ENCODE measurements around the gene CD28. TPM values are rescaled to one million over a fixed set of nuclear protein-coding genes. Genes with fewer than 3 reads are reported as not detected.
A peak's percentile ranks its signal among the peaks of the same experiment; 100 is the strongest.

CD28 gene
- total RNA-seq, 2 experiments from 2014 or later: 128 to 130 TPM

- Histone ChIP-seq H3K27ac (ENCODE audit: low read depth in 1 of 2, low read length in 2 of 2) (peak overlapping the region; percentile 82 to 92), H3K4me3 (ENCODE audit: low read length) (peak overlapping the region; percentile 81), H3K9me3 (ENCODE audit: control insufficient read depth in 1 of 2, insufficient read depth in 1 of 2, low read length in 2 of 2) (no peaks in the 10 kb centered on the region), H3K27me3 (ENCODE audit: control insufficient read depth in 1 of 2, insufficient read depth in 2 of 2, low read length in 2 of 2) (no peaks in the 10 kb centered on the region), H3K4me1 (ENCODE audit: insufficient read depth, low read length) (peaks cover 41% of the 10 kb centered on the region), H3K36me3 (ENCODE audit: insufficient read depth, low read length) (peaks cover 28% of the 10 kb centered on the region)
- CTCF ChIA-PET: interaction anchor here (2.6 to 3.3 kb wide), 2 partner anchors 32 to 106 kb away, joined by 7 to 19 read pairs; no protein-coding TSS in a partner anchor
- peaks cover 71% of the 10 kb centered on the region for H3K4me1 Mint-ChIP-seq (ENCODE audit: low read depth)
- H3K27ac Mint-ChIP-seq: peak overlapping the region; percentile 92
- DNase-seq (peak in 3 of 14 experiments; percentile 7 to 36 (median 34)), ATAC-seq (ENCODE audit: poor library complexity) (no peak)
- intact Hi-C loops (cut with DNase I, micrococcal nuclease): loop anchor here (5.0 kb wide), 3 partner anchors 33 to 177 kb away; no protein-coding TSS in a partner anchor
- H3K27me3 Mint-ChIP-seq: no peaks in the 10 kb centered on the region
- peaks cover 82% of the 10 kb centered on the region for H3K36me3 Mint-ChIP-seq (ENCODE audit: low read depth)
- H3K4me3 Mint-ChIP-seq: peak overlapping the region; percentile 90
- POLR2A ChIA-PET: interaction anchor here (0.7 to 19.9 kb wide), 7 partner anchors 10 to 175 kb away, joined by 3 to 621 read pairs (median 6); no protein-coding TSS in a partner anchor
- no peaks in the 10 kb centered on the region for H3K9me3 Mint-ChIP-seq
- TF ChIP-seq CTCF (IDR thresholded peaks at IDR 0.05): no peak
Observed at GRCh38 chr2:203708846-203709396, 2.5 kb downstream of the CD28 start.

GRCh38 chr2:203709416-203710040 lies 3.1 kb downstream of the CD28 start:
- ChIA-PET POLR2A (interaction anchor here (1.0 to 19.9 kb wide), 9 partner anchors 10 to 175 kb away, joined by 3 to 621 read pairs (median 6); no protein-coding TSS in a partner anchor), CTCF (interaction anchor here (2.6 to 3.3 kb wide), 2 partner anchors 31 to 106 kb away, joined by 7 to 19 read pairs; no protein-coding TSS in a partner anchor)
- Histone ChIP-seq H3K9me3 (ENCODE audit: control insufficient read depth in 1 of 2, insufficient read depth in 1 of 2, low read length in 2 of 2) (no peaks in the 10 kb centered on the region), H3K27me3 (ENCODE audit: control insufficient read depth in 1 of 2, insufficient read depth in 2 of 2, low read length in 2 of 2) (no peaks in the 10 kb centered on the region), H3K36me3 (ENCODE audit: insufficient read depth, low read length) (peaks cover 33% of the 10 kb centered on the region), H3K4me3 (ENCODE audit: low read length) (peak overlapping the region; percentile 81), H3K27ac (ENCODE audit: low read depth in 1 of 2, low read length in 2 of 2) (peak overlapping the region; percentile 53 to 63), H3K4me1 (ENCODE audit: insufficient read depth, low read length) (peaks cover 42% of the 10 kb centered on the region)
- no peak for TF ChIP-seq CTCF (IDR thresholded peaks at IDR 0.05)
- H3K9me3 Mint-ChIP-seq: no peaks in the 10 kb centered on the region
- peaks cover 71% of the 10 kb centered on the region for H3K4me1 Mint-ChIP-seq (ENCODE audit: low read depth)
- ATAC-seq (ENCODE audit: poor library complexity): no peak
- DNase-seq: no peak
- peak overlapping the region; percentile 90 for H3K4me3 Mint-ChIP-seq
- intact Hi-C loops (cut with DNase I, micrococcal nuclease): loop anchor here (5.0 to 10.0 kb wide), 6 partner anchors 33 to 225 kb away; partner anchors contain the start of gene ICOS (in 1 of the 2)
- H3K27me3 Mint-ChIP-seq: no peaks in the 10 kb centered on the region
- peak overlapping the region; percentile 92 for H3K27ac Mint-ChIP-seq
- H3K36me3 Mint-ChIP-seq (ENCODE audit: low read depth): peaks cover 88% of the 10 kb centered on the region

- Histone ChIP-seq H3K36me3 (ENCODE audit: insufficient read depth, low read length) (peaks cover 35% of the 10 kb centered on the region), H3K4me1 (ENCODE audit: insufficient read depth, low read length) (peaks cover 43% of the 10 kb centered on the region), H3K9me3 (ENCODE audit: control insufficient read depth in 1 of 2, insufficient read depth in 1 of 2, low read length in 2 of 2) (no peaks in the 10 kb centered on the region), H3K27me3 (ENCODE audit: control insufficient read depth in 1 of 2, insufficient read depth in 2 of 2, low read length in 2 of 2) (no peaks in the 10 kb centered on the region), H3K4me3 (ENCODE audit: low read length) (peak overlapping the region; percentile 81), H3K27ac (ENCODE audit: low read depth in 1 of 2, low read length in 2 of 2) (peak overlapping the region; percentile 53 to 63)
- ChIA-PET CTCF (no interaction called here), POLR2A (interaction anchor here (1.0 to 19.9 kb wide), 5 partner anchors 9 to 94 kb away, joined by 3 to 621 read pairs (median 6); no protein-coding TSS in a partner anchor)
- Mint-ChIP-seq H3K27me3 (no peaks in the 10 kb centered on the region), H3K9me3 (no peaks in the 10 kb centered on the region), H3K36me3 (ENCODE audit: low read depth) (peaks cover 92% of the 10 kb centered on the region), H3K4me3 (peak overlapping the region; percentile 90), H3K27ac (peak overlapping the region; percentile 92), H3K4me1 (ENCODE audit: low read depth) (peaks cover 71% of the 10 kb centered on the region)
- intact Hi-C loops (cut with DNase I, micrococcal nuclease): loop anchor here (5.0 to 10.0 kb wide), 3 partner anchors 92 to 225 kb away; partner anchors contain the start of gene ICOS (in 1 of the 2)
- DNase-seq (peak in 1 of 14 experiments; percentile 27), ATAC-seq (ENCODE audit: poor library complexity) (no peak)
- no peak for TF ChIP-seq CTCF (IDR thresholded peaks at IDR 0.05)
Observed at GRCh38 chr2:203710226-203710625, 3.8 kb downstream of the CD28 start.

Data from CD4-positive, alpha-beta T cell (primary cell).